Progenitor cell of endocrine pancreas (in vitro differentiated cells): ENCODE measurements around the gene MAGI1. TPM values are rescaled to one million over a fixed set of nuclear protein-coding genes. Genes with fewer than 3 reads are reported as not detected.

Source experiments
- DNase-seq: peaks from one replicate; pipeline ENCODE4 v3.0.0; 2021; ENCODE audit warnings: low spot score; ENCODE audit not compliant: unreplicated experiment
- H3K27ac Mint-ChIP-seq: 2 replicates; pipeline ENCODE4 v1.8.0; 2021; ENCODE audit warnings: mild to moderate bottlenecking, moderate library complexity, mixed read lengths
- H3K27me3 Mint-ChIP-seq: 2 replicates; pipeline ENCODE4 v1.8.0; 2021; ENCODE audit warnings: mixed read lengths
- H3K36me3 Mint-ChIP-seq: 2 replicates; pipeline ENCODE4 v1.8.0; 2022; ENCODE audit warnings: mixed read lengths; ENCODE audit not compliant: insufficient read depth
- H3K4me1 Mint-ChIP-seq: 2 replicates; pipeline ENCODE4 v1.8.0; 2021; ENCODE audit warnings: low read depth, mixed read lengths
- H3K4me3 Mint-ChIP-seq: 2 replicates; pipeline ENCODE4 v1.8.0; 2021; ENCODE audit warnings: low read depth, mild to moderate bottlenecking, moderate library complexity, mixed read lengths
- H3K9me3 Mint-ChIP-seq: 2 replicates; pipeline ENCODE4 v1.8.0; 2021; ENCODE audit warnings: low read depth, mixed read lengths
- total RNA-seq: library from RNA; stranded (reverse); gene quantifications from 2 replicates; pipeline ENCODE4 v1.2.1, GENCODE V29; 2021
- TF ChIP-seq, protein P1 (sequence below): fragments of 200-600 bp; sonication (generic); IDR thresholded peaks from one replicate; pipeline ENCODE4 v1.5.0; 2021; ENCODE audit warnings: antibody characterized with exemption, mild to moderate bottlenecking; ENCODE audit not compliant: unreplicated experiment

The MAGI1 gene
- total RNA-seq, 1 donor from 2014 or later: 142 TPM

DNA sequence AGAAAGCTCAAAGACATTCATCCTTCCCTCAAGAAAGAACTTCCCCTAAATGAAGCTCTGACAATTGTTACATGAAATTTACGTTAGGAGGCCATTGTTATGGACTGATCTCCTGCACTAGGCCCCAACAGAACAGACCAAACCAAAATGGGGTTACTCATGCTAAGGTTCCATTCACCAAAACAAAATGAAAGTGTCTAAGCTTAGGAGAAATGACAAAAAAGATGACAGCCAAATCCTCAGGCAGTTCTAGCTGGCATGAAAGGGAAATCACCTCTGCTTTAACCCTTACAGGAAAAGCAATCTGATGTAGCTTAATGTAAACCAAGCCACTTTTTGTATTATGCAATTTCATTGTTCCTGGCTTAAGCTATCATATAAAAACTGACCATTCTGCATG is 271.2 kb downstream of the MAGI1 start:
- Mint-ChIP-seq H3K9me3 (no peaks in the 10 kb centered on the region), H3K4me1 (no peaks in the 10 kb centered on the region), H3K27me3 (no peaks in the 10 kb centered on the region), H3K27ac (peak overlapping the region; percentile 67), H3K4me3 (no peak overlapping the region), H3K36me3 (no peaks in the 10 kb centered on the region)
- TF ChIP-seq, protein P1, sequence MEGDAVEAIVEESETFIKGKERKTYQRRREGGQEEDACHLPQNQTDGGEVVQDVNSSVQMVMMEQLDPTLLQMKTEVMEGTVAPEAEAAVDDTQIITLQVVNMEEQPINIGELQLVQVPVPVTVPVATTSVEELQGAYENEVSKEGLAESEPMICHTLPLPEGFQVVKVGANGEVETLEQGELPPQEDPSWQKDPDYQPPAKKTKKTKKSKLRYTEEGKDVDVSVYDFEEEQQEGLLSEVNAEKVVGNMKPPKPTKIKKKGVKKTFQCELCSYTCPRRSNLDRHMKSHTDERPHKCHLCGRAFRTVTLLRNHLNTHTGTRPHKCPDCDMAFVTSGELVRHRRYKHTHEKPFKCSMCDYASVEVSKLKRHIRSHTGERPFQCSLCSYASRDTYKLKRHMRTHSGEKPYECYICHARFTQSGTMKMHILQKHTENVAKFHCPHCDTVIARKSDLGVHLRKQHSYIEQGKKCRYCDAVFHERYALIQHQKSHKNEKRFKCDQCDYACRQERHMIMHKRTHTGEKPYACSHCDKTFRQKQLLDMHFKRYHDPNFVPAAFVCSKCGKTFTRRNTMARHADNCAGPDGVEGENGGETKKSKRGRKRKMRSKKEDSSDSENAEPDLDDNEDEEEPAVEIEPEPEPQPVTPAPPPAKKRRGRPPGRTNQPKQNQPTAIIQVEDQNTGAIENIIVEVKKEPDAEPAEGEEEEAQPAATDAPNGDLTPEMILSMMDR: no peak
- DNase-seq: no peak

DNA sequence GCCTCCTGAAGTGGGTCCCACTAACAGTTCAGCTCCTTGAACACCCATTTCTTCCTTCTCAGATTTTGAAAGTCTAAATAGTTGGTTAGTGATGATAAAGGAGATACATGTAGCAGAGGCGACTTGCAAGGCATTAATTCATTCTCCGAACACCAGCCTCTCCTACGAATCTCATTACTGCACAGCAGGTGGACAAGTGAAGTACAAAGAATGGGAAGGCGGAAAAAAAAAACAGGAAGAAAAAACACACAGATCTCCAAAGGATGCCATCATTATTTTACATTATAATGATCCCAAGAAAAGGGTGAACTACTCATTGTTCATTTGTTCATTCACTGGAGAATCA is 276.5 kb downstream of the MAGI1 start:
- H3K9me3 Mint-ChIP-seq: no peaks in the 10 kb centered on the region
- TF ChIP-seq, protein P1: no peak
- H3K27me3 Mint-ChIP-seq: no peaks in the 10 kb centered on the region
- no peaks in the 10 kb centered on the region for H3K36me3 Mint-ChIP-seq
- H3K27ac Mint-ChIP-seq: no peak overlapping the region
- DNase-seq: no peak
- H3K4me1 Mint-ChIP-seq: peaks cover 8% of the 10 kb centered on the region
- no peak overlapping the region for H3K4me3 Mint-ChIP-seq

DNA sequence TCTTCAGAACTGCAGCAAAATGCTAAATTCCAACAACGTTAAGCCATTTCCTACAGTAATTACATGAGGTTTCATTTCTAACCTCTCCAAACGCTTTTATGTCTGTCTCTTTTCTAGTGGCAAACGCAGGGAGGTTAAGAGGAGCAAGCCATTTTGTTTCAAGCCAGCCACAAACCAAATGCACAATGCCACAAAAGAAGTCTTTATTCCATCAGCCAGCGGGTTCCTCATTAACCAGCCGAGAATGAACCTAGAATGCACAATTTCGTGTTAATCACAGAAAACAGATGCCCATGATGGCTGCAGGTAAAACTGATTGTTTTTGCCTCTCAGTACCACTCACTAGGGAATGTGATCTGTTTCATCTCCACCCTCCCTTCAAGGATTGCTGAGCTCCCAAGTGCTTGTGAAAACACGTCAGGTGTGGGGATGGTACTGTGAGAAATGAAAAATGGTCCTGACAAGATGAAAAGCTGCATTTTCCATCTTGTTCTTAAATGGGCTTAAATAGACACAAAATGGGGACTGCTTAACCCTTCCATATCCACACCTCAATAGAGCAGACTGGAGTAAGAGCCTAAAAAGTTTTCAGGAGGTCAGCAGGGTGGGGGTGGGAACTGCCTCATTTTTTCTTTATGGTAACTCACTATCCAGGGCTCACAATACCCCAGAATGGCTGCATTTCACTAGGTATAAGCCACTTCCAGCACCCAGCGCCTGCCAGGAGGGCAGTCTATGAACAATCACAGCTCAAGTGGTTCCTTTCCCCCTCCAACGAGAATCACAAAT is 277.1 kb downstream of the MAGI1 start:
- H3K36me3 Mint-ChIP-seq: no peaks in the 10 kb centered on the region
- no peaks in the 10 kb centered on the region for H3K9me3 Mint-ChIP-seq
- H3K4me1 Mint-ChIP-seq: peaks cover 8% of the 10 kb centered on the region
- no peak overlapping the region for H3K27ac Mint-ChIP-seq
- DNase-seq: no peak
- H3K27me3 Mint-ChIP-seq: no peaks in the 10 kb centered on the region
- no peak overlapping the region for H3K4me3 Mint-ChIP-seq
- TF ChIP-seq, protein P1: no peak

DNA sequence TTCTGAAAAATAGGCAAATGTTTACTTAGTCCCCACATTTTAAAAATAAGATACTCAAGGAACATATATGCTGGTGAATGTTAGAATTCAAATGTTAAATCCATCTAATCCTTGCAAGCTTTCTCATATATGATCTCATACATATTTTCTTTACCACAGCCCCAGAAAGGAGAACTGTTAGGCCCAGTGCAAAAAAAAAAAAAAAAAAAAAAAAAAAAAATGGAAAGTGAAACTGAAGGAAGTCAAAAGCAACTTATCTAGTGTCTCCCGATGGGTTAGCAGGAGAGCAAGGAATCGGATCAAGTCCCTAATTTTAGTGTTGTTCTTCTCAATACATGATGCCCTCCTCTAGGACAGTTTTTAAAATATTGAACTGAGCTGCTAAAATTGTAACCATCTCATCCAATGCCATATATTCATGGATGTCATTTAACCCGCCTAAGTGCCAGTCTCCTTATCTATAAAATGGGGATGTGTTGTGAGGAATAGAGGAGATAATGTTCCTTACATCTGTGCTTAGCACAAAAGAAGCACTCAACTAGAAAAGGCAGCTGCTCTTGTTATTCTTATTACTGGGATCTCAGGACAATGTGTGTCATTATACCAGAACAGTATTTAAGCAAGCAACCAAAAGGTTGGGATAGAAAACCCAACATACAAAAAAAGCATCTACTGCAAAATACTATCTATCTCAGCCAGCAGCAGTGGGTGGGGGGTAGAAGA is 279.7 kb downstream of the MAGI1 start:
- Mint-ChIP-seq H3K9me3 (no peaks in the 10 kb centered on the region), H3K27ac (no peak overlapping the region), H3K27me3 (no peaks in the 10 kb centered on the region), H3K36me3 (no peaks in the 10 kb centered on the region), H3K4me3 (no peak overlapping the region), H3K4me1 (peaks cover 8% of the 10 kb centered on the region)
- no peak for DNase-seq
- TF ChIP-seq, protein P1: no peak

DNA sequence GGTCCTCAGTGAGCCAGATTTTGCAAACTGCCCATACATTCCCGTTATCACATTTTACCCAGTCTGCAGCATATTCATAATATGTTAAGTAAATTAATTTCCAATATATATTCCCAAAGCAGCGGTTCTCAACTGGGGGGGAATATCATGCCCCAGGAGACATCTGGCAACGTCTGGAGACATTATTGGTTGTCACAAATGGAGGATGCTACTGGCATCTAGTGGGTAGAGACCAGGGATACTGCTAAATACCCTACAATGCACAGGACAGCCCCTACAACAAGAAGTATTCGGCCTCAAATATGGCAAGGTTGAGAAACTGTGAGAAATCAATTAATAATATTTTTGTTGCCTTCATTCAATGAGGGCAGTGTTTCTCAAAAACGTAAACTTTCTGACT is 280.3 kb downstream of the MAGI1 start:
- H3K4me1 Mint-ChIP-seq: peaks cover 8% of the 10 kb centered on the region
- TF ChIP-seq, protein P1: no peak
- no peak for DNase-seq
- no peak overlapping the region for H3K4me3 Mint-ChIP-seq
- H3K9me3 Mint-ChIP-seq: no peaks in the 10 kb centered on the region
- no peaks in the 10 kb centered on the region for H3K36me3 Mint-ChIP-seq
- no peak overlapping the region for H3K27ac Mint-ChIP-seq
- H3K27me3 Mint-ChIP-seq: no peaks in the 10 kb centered on the region
